VCaP (cell line): ENCODE results near the gene VNN1.

ENCODE experiments used
- H3K27ac ChIP-seq: fragments of 450-650 bp; 2 replicates; pipeline ENCODE4 v1.5.1; 2017
- TF ChIP-seq, protein P1 (sequence below): fragments of 450-650 bp; conservative IDR thresholded peaks from 2 replicates; pipeline ENCODE4 v1.5.1; 2017; ENCODE audit warnings: mild to moderate bottlenecking, moderate library complexity

VNN1 gene

DNA sequence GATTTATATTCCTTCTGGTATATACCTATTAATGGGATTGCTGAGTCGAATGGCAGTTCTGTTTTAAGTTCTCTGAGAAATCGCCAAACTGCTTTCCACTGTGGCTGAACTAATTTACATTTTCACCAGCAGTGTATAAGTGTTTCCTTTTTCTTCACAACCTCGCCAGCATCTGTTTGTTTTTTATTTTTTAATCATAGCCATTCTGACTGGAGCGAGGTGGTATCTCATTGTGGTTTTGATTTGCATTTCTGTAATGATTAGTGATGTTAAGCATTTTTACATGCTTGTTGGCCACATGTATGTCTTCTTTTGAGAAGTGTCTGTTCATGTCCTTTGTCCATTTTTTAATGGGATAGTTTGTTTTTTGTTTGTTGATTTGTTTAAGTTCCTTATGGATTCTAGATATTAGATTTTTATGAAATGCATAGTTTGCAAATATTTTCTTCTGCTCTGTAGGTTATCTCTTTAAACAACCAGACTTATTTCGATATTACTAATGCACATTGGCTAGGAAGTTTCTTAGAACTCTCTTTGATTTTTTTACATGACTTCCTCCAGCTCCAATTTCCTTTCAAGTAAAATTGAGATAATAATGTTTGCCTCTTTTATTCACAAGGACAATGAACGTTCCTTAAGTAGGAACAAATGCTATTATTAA, 12.2 kb upstream of the VNN1 start:
- TF ChIP-seq, protein P1, sequence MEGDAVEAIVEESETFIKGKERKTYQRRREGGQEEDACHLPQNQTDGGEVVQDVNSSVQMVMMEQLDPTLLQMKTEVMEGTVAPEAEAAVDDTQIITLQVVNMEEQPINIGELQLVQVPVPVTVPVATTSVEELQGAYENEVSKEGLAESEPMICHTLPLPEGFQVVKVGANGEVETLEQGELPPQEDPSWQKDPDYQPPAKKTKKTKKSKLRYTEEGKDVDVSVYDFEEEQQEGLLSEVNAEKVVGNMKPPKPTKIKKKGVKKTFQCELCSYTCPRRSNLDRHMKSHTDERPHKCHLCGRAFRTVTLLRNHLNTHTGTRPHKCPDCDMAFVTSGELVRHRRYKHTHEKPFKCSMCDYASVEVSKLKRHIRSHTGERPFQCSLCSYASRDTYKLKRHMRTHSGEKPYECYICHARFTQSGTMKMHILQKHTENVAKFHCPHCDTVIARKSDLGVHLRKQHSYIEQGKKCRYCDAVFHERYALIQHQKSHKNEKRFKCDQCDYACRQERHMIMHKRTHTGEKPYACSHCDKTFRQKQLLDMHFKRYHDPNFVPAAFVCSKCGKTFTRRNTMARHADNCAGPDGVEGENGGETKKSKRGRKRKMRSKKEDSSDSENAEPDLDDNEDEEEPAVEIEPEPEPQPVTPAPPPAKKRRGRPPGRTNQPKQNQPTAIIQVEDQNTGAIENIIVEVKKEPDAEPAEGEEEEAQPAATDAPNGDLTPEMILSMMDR, result no peak
- no peak overlapping the region for H3K27ac ChIP-seq

DNA sequence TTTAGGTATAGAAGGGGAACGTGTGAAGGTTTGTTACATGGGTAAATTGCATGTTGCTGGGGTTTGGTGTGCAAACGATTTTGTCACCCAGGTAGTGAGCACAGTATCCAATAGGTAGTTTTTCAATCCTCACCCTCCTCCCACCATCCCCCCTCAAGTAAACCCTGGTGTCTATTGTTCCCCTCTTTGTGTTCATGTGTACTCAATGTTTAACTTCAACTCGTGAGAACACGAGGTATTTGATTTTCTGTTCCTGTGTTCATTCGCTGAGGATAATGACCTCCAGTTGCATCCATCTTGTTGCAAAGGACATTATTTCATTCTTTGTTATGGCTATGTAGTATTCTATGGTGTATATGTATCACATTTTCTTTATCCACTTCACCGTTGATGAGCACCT, 11.6 kb upstream of the VNN1 start:
- TF ChIP-seq, protein P1, result no peak
- H3K27ac ChIP-seq, result no peak overlapping the region

DNA sequence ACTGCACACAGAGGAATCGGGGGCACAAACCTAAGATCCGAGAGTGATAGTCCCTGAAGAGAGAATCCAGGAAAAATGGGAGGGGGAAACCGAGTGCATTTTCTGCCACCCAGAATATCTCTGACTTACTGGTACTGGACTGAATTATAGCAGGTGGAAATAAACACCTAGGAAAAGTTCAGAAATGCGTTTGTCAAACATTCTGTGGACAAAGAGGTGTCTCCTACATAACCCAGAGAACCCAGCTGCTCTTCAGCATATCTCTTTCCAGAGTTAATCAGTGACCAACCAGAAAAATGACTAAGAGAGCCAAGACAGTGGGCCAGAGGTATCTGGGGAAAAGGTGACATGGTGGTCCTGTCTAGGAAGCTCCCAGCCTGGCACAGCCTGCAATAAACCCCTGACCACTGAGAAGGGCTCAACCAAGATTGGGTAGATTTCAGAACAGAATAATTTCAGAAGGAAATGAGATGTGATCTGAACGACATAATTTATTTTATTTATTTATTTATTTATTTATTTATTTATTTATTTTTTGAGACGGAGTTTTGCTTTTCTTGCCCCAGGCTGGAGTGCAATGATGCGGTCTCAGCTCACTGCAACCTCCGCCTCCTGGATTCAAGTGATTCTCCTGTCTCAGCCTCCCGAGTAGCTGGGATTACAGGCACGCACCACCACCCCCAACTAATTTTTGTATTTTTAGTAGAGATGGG, 6.0 kb upstream of the VNN1 start:
- H3K27ac ChIP-seq, result no peak overlapping the region
- TF ChIP-seq, protein P1, result no peak

DNA sequence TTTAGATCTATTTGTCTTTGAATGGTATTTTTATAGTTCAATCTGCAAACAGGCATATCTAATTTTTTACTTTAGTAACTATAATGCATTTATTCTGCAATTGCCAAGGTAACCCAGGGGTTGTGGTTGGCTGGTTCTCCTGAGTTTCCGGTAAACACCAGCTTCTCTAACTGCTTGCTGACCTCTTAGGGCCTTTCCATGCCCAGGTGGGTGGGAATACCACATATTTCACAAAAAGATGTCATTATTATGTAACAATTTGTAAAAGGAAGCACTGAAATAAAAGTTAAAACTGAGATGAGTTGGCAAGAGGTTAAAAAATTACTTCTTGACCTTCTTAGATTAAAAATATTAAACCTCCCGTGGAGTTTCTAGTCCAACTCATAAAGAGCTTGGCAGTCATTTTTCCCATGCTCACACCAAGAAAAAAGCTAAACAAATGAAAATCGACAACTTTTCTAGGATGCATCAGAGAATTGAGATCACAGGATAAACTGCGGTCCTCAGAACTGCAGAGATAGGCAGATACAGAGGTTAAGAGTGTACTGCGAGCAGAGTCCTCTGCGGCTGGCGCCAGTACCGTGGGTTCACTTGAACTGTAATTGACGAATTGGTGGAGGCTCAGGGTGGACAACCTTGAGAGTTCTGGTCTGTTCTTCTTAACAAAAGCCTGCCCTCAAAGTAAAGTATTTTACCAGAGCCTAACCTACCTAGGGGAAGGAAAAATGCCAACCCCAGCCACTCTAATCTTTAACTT, 2.2 kb upstream of the VNN1 start:
- TF ChIP-seq, protein P1, result no peak
- H3K27ac ChIP-seq, result no peak overlapping the region

DNA sequence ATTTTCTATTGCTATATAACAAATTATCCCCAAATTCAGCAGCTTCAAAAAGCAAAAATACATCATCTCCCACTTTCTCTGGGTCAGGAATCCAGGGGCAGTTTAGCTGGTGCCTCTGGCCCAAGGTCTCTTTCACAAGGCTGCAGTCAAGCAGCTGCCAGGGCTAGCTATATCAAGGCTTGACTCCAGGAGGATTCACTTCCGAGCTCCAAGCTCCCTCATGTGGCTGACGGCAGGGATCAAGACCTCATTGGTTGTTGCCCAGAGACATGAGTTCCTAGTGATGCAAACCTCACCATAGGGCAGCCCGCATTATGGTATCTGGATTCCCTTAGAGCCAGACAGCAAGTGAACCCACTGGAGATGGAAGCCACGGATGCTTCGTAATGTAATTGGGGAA, 1.3 kb upstream of the VNN1 start:
- no peak overlapping the region for H3K27ac ChIP-seq
- TF ChIP-seq, protein P1, result peak; percentile 78

DNA sequence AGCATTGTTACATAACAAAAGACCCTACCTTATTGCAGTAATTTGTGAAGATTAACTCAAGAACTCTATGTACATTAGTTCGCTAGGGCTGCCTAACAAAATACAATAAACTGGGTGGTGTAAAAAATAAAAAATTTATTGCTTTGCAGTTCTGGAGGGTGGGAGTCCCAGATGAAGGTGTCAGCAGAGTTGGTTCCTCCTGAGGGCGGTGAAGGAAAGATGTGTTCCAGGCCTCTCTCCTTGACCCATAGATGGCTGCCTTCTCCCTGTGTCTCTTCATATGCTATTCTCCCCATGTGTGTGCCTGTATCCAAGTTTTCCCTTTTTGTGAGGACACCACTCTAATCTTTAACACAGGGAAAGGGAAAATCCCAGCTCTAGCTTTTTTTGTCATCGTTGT, 305 bp upstream of the VNN1 start:
- TF ChIP-seq, protein P1, result no peak

DNA sequence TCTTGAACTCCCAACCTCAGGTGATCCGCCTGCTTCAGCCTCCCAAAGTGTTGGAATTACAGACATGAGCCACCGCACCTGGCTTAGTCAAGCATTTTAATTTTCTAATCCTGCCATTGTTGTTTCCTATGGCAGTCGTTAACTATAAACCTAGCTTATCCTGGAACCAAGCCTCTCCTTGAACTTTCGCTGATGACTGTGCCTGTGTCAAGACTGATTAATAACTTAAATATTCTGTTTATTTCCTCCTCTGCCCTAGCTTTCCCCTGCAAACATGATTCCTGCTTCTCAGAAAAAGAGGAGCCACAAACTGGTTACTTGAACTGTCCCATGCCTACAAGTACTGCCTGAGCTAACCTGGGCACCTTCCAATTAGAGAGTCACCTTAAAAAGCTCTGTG, 1.5 kb downstream of the VNN1 start:
- TF ChIP-seq, protein P1, result no peak
- no peak overlapping the region for H3K27ac ChIP-seq

More for the DNA sequence above, 305 bp upstream of the VNN1 start:
- no peak overlapping the region for H3K27ac ChIP-seq
